HCT116 (cell line): Measurements from ENCODE around the gene CAB39L. TPM values are rescaled to one million over a fixed set of nuclear protein-coding genes. Genes with fewer than 3 reads are reported as not detected.

Experiments used
- ATAC-seq: fragments of 200-7000 bp; cut with Tn5 transposase; 2 replicates; pipeline ENCODE4 v1.9.1; 2020; ENCODE audit warnings: mild to moderate bottlenecking, moderate library complexity
- BruUV-seq: library from RNA; stranded (reverse); fragments of 400-500 nt; replicated peaks from 2 replicates; lab custom pipeline; 2021; lab: Mats Ljungman, UMichigan
- CTCF ChIA-PET: fragments of 300-600 bp; sonication (Branson Sonifier 250); formaldehyde crosslinking; loops from one replicate; lab custom pipeline; 2021; ENCODE audit warnings: antibody characterized with exemption; lab: Charles Lee
- POLR2A ChIA-PET: fragments of 300-600, 350-600 bp; sonication (Branson Sonifier 250); formaldehyde crosslinking; loops from one replicate; lab custom pipeline; 2021; ENCODE audit warnings: antibody characterized with exemption; lab: Charles Lee
- RAD21 ChIA-PET, 2 experiments: fragments of 300-600 bp; sonication (Branson Sonifier 250); formaldehyde crosslinking; loops; one replicate each; lab custom pipeline; 2023; ENCODE audit warnings: low total read pairs in 2 of 2; ENCODE audit not compliant: uncharacterized antibody in 2 of 2, unreplicated experiment in 2 of 2, low non-redundant PET in 1 of 2; lab: Charles Lee
- DNase-seq: peaks from one replicate; pipeline ENCODE4 v3.0.0-alpha.2; 2010; ENCODE audit warnings: low read depth, low spot score
- H2AFZ ChIP-seq: fragments of 200-600 bp; shearing (Covaris generic), sonication (generic); 2 replicates; pipeline ENCODE4 v1.6.1; 2017; ENCODE audit warnings: low read depth, mixed run types, mixed read lengths, antibody characterized with exemption, low read length; ENCODE audit not compliant: poor library complexity, severe bottlenecking
- H3K27ac ChIP-seq: 2 replicates; pipeline ENCODE4 v1.5.1; 2012; ENCODE audit warnings: low read depth, low read length
- H3K27me3 ChIP-seq: fragments of 200-600 bp; sonication (generic); 2 replicates; pipeline ENCODE4 v1.6.1; 2016; ENCODE audit warnings: mixed run types, low read length, mixed read lengths; ENCODE audit not compliant: insufficient read depth
- H3K36me3 ChIP-seq, 2 experiments: fragments of 200-500 bp in 1 of 2; fragments of 200-600 bp in 1 of 2; sonication (Bioruptor generic) in 1 of 2; sonication (generic) in 1 of 2; 2 replicates each; pipeline versions ENCODE4 v1.5.1 to v1.6.1; 2014 to 2016; ENCODE audit warnings: low read length in 2 of 2, inconsistent platforms in 1 of 2, mixed read lengths in 1 of 2, mixed run types in 1 of 2; ENCODE audit not compliant: insufficient read depth in 2 of 2, control insufficient read depth in 1 of 2
- H3K4me1 ChIP-seq, 2 experiments: fragments of 200-600 bp in 1 of 2; sonication (generic) in 1 of 2; 2 replicates each; pipeline versions ENCODE4 v1.5.1 to v1.6.1; 2012 to 2017; ENCODE audit warnings: low read length in 2 of 2, inconsistent platforms in 1 of 2, mild to moderate bottlenecking in 1 of 2, mixed read lengths in 1 of 2, mixed run types in 1 of 2, moderate library complexity in 1 of 2; ENCODE audit not compliant: insufficient read depth in 2 of 2, control insufficient read depth in 1 of 2
- H3K4me2 ChIP-seq: fragments of 200-600 bp; sonication (generic); 2 replicates; pipeline ENCODE4 v1.6.1; 2017; ENCODE audit warnings: mixed run types, low read length, mixed read lengths
- H3K4me3 ChIP-seq, 2 experiments: fragments of 200-600 bp in 1 of 2; sonication (generic) in 1 of 2; replicated peaks in 1 of 2; 2 replicates each; pipeline ENCODE4 v1.5.1; 2011 to 2016; ENCODE audit warnings: low read length in 2 of 2, control low read depth in 1 of 2, low read depth in 1 of 2, mild to moderate bottlenecking in 1 of 2, mixed read lengths in 1 of 2, mixed run types in 1 of 2
- H3K79me2 ChIP-seq: fragments of 200-600 bp; sonication (generic); 2 replicates; pipeline ENCODE4 v1.6.1; 2017; ENCODE audit warnings: mild to moderate bottlenecking, mixed run types, low read length, moderate library complexity, mixed read lengths; ENCODE audit not compliant: insufficient read depth
- H3K9ac ChIP-seq: fragments of 200-600 bp; sonication (generic); 2 replicates; pipeline ENCODE4 v1.6.1; 2016; ENCODE audit warnings: low read length, mixed read lengths
- H3K9me2 ChIP-seq: fragments of 200-600 bp; sonication (generic), shearing (Covaris generic); 2 replicates; pipeline ENCODE4 v1.6.1; 2017; ENCODE audit warnings: mixed run types, mild to moderate bottlenecking, moderate library complexity; ENCODE audit not compliant: insufficient read depth
- H3K9me3 ChIP-seq, 2 experiments: fragments of 200-500 bp in 1 of 2; fragments of 200-600 bp in 1 of 2; sonication (Bioruptor generic) in 1 of 2; sonication (generic) in 1 of 2; 2 replicates each; pipeline ENCODE4 v1.6.1; 2014 to 2017; ENCODE audit warnings: low read length in 2 of 2, mixed read lengths in 2 of 2, inconsistent platforms in 1 of 2, low read depth in 1 of 2, mild to moderate bottlenecking in 1 of 2, mixed run types in 1 of 2, moderate library complexity in 1 of 2; ENCODE audit not compliant: control insufficient read depth in 1 of 2, insufficient read depth in 1 of 2
- H4K20me1 ChIP-seq: fragments of 200-600 bp; sonication (generic), shearing (Covaris generic); 2 replicates; pipeline ENCODE4 v1.6.1; 2017; ENCODE audit warnings: mixed run types, mild to moderate bottlenecking, moderate library complexity; ENCODE audit not compliant: insufficient read depth
- CEBPB ChIP-seq: IDR thresholded peaks from 2 replicates; pipeline ENCODE4 v1.6.1; 2012; ENCODE audit warnings: low read depth
- EZH2 ChIP-seq: fragments of 200-600 bp; sonication (generic); IDR thresholded peaks from 2 replicates; pipeline ENCODE4 v1.6.1; 2017; ENCODE audit warnings: antibody characterized with exemption, mixed run types
- EZH2phosphoT487 ChIP-seq: fragments of 200-600 bp; IDR thresholded peaks from 2 replicates; pipeline ENCODE4 v1.6.1; 2018; ENCODE audit warnings: antibody characterized with exemption, borderline replicate concordance
- POLR2A ChIP-seq: IDR thresholded peaks from 2 replicates; pipeline ENCODE4 v1.7.0; 2011; ENCODE audit warnings: borderline replicate concordance; ENCODE audit not compliant: insufficient read depth, insufficient read length; ENCODE audit errors: extremely low read depth
- POLR2AphosphoS5 ChIP-seq: IDR thresholded peaks from 2 replicates; pipeline ENCODE4 v1.6.1; 2011; ENCODE audit warnings: mild to moderate bottlenecking, low read depth, low read length, moderate library complexity
- RAD21 ChIP-seq: IDR thresholded peaks from 2 replicates; pipeline ENCODE4 v1.6.1; 2012; ENCODE audit warnings: low read depth, mild to moderate bottlenecking
- SP1 ChIP-seq: IDR thresholded peaks from 2 replicates; pipeline ENCODE4 v1.6.1; 2012; ENCODE audit warnings: low read depth
- SRF ChIP-seq: IDR thresholded peaks from 2 replicates; pipeline ENCODE4 v1.6.1; 2012; ENCODE audit warnings: low read depth
- TCF7L2 ChIP-seq: IDR thresholded peaks from 2 replicates; pipeline ENCODE4 v1.7.0; 2011; ENCODE audit warnings: borderline replicate concordance, inconsistent platforms; ENCODE audit not compliant: insufficient read depth, insufficient read length; ENCODE audit errors: extremely low read depth
- ZNF274 ChIP-seq: fragments of 200-500 bp; sonication (Bioruptor generic); IDR thresholded peaks from 2 replicates; pipeline ENCODE4 v1.6.1; 2014; ENCODE audit warnings: mild to moderate bottlenecking, low read depth, low read length, inconsistent platforms
- intact Hi-C: fragments of 100-400 bp; cut with micrococcal nuclease; formaldehyde crosslinking; loops from 2 replicates; pipeline ENCODE4 v1.10.0; 2022
- total RNA-seq: library from RNA; stranded (reverse); gene quantifications from one replicate; pipeline ENCODE4 v1.2.1, GENCODE V29; 2021; ENCODE audit not compliant: unreplicated experiment
- TF ChIP-seq, protein P1 (sequence below): IDR thresholded peaks from 2 replicates; pipeline ENCODE4 v1.6.1; 2011; ENCODE audit warnings: mild to moderate bottlenecking, low read length, moderate library complexity; ENCODE audit not compliant: insufficient replicate concordance; ENCODE audit errors: extremely low read depth
- TF ChIP-seq, protein P2 (sequence below), 3 experiments: fragments of 200-600 bp in 1 of 3; sonication (generic) in 1 of 3; IDR thresholded peaks in 2 of 3; conservative IDR thresholded peaks in 1 of 3; 2 replicates each; pipeline ENCODE4 v1.5.1; 2012 to 2017; ENCODE audit warnings: low read depth in 2 of 3, low read length in 2 of 3, antibody characterized with exemption in 1 of 3, borderline replicate concordance in 1 of 3, control low read depth in 1 of 3, mild to moderate bottlenecking in 1 of 3, mixed read lengths in 1 of 3, mixed run types in 1 of 3, moderate library complexity in 1 of 3; ENCODE audit not compliant: insufficient read depth in 1 of 3
- TF ChIP-seq, protein P3 (sequence below): IDR thresholded peaks from 2 replicates; pipeline ENCODE4 v1.6.1; 2012; ENCODE audit warnings: low read depth

Gene CAB39L
- total RNA-seq, 1 experiment from 2014 or later: 6.1 TPM

DNA sequence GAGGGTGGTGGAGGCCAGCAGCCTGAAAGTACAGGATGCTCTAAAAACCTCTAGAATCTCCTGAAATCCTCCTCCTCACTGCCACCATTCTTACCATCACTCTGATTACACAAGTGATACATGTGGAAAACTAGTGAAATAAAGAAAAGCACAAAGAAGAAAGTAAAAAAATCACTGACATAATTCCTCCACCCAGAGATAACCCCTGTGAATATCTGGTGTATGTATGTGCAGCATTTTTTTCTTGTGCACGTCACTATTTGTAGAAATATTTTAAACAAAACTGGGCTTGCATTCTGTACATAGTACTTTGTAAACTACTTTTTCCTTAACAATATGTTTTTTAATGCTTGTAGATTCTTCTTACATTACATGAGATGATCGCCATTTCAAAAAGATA, 122.9 kb downstream of the CAB39L start:
- H3K4me3 ChIP-seq: no peak overlapping the region
- no peaks in the 10 kb centered on the region for H3K9me3 ChIP-seq
- no peak overlapping the region for H3K27ac ChIP-seq
- H3K79me2 ChIP-seq: no peaks in the 10 kb centered on the region
- H4K20me1 ChIP-seq: no peaks in the 10 kb centered on the region
- CTCF ChIA-PET: no interaction called here
- no peaks in the 10 kb centered on the region for H3K27me3 ChIP-seq
- no peak overlapping the region for H2AFZ ChIP-seq
- no TSS peak for BruUV-seq
- H3K36me3 ChIP-seq: no peaks in the 10 kb centered on the region
- DNase-seq (no peak), ATAC-seq (no peak)
- H3K9me2 ChIP-seq: no peaks in the 10 kb centered on the region
- no peaks in the 10 kb centered on the region for H3K4me1 ChIP-seq
- RAD21 ChIA-PET: no interaction called here
- intact Hi-C loops: loop anchor here (10.0 kb wide), 1 partner anchor 1954 kb away; no protein-coding TSS in a partner anchor
- no peak overlapping the region for H3K4me2 ChIP-seq
- POLR2A ChIA-PET: no interaction called here
- TF ChIP-seq SRF: no peak
- TF ChIP-seq CEBPB: no peak
- H3K9ac ChIP-seq: no peak overlapping the region

DNA sequence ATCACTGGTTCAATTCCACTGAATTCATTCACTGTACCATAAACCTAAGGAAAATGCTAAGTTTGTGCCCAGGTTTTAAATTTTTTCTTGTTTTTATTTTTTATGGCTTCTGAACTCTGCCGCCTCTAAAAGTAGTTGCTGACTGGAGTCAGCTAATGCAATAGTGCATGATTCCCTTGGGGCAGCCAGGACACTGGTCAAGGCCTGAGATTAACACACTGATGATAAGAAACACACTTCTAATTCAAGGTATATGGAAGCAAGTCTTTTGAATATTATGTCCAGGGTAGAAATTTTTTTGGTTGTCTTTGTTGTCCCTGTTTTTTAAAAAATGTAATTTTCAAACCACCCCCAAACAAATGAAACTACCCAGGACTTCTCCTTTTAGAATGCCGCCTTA, 123.9 kb downstream of the CAB39L start:
- peaks cover 0 to 3% of the 10 kb centered on the region in 2 experiments; a peak in 2 of 4 replicates for H3K4me1 ChIP-seq
- DNase-seq: no peak
- ChIA-PET RAD21 (no interaction called here), POLR2A (no interaction called here), CTCF (no interaction called here)
- BruUV-seq: no TSS peak
- no peaks in the 10 kb centered on the region for H3K9me2 ChIP-seq
- H3K4me2 ChIP-seq: no peak overlapping the region
- no peak overlapping the region for H3K9ac ChIP-seq
- H3K4me3 ChIP-seq: no peak overlapping the region
- H2AFZ ChIP-seq: no peak overlapping the region
- H4K20me1 ChIP-seq: no peaks in the 10 kb centered on the region
- no peaks in the 10 kb centered on the region for H3K9me3 ChIP-seq
- ATAC-seq: no peak
- no peaks in the 10 kb centered on the region for H3K27me3 ChIP-seq
- H3K79me2 ChIP-seq: no peaks in the 10 kb centered on the region
- H3K27ac ChIP-seq: no peak overlapping the region
- intact Hi-C loops: loop anchor here (10.0 kb wide), 1 partner anchor 1955 kb away; no protein-coding TSS in a partner anchor
- no peaks in the 10 kb centered on the region for H3K36me3 ChIP-seq
- TF ChIP-seq, protein P1, sequence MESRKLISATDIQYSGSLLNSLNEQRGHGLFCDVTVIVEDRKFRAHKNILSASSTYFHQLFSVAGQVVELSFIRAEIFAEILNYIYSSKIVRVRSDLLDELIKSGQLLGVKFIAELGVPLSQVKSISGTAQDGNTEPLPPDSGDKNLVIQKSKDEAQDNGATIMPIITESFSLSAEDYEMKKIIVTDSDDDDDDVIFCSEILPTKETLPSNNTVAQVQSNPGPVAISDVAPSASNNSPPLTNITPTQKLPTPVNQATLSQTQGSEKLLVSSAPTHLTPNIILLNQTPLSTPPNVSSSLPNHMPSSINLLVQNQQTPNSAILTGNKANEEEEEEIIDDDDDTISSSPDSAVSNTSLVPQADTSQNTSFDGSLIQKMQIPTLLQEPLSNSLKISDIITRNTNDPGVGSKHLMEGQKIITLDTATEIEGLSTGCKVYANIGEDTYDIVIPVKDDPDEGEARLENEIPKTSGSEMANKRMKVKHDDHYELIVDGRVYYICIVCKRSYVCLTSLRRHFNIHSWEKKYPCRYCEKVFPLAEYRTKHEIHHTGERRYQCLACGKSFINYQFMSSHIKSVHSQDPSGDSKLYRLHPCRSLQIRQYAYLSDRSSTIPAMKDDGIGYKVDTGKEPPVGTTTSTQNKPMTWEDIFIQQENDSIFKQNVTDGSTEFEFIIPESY: no peak
- TF ChIP-seq ZNF274: no peak
- no peak for TF ChIP-seq EZH2
- no peak for TF ChIP-seq EZH2phosphoT487
- no peak for TF ChIP-seq CEBPB
- TF ChIP-seq, protein P2, sequence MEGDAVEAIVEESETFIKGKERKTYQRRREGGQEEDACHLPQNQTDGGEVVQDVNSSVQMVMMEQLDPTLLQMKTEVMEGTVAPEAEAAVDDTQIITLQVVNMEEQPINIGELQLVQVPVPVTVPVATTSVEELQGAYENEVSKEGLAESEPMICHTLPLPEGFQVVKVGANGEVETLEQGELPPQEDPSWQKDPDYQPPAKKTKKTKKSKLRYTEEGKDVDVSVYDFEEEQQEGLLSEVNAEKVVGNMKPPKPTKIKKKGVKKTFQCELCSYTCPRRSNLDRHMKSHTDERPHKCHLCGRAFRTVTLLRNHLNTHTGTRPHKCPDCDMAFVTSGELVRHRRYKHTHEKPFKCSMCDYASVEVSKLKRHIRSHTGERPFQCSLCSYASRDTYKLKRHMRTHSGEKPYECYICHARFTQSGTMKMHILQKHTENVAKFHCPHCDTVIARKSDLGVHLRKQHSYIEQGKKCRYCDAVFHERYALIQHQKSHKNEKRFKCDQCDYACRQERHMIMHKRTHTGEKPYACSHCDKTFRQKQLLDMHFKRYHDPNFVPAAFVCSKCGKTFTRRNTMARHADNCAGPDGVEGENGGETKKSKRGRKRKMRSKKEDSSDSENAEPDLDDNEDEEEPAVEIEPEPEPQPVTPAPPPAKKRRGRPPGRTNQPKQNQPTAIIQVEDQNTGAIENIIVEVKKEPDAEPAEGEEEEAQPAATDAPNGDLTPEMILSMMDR (IDR thresholded peaks at IDR 0.05 in 2 of 3, conservative IDR thresholded peaks at IDR 0.05 in 1 of 3; ENCODE audit: borderline replicate concordance in 1 of 3, insufficient read depth in 1 of 3, low read depth in 2 of 3, low read length in 2 of 3): no peak
- TF ChIP-seq SP1: no peak
- no peak for TF ChIP-seq POLR2A
- no peak for TF ChIP-seq RAD21
- TF ChIP-seq, protein P3, sequence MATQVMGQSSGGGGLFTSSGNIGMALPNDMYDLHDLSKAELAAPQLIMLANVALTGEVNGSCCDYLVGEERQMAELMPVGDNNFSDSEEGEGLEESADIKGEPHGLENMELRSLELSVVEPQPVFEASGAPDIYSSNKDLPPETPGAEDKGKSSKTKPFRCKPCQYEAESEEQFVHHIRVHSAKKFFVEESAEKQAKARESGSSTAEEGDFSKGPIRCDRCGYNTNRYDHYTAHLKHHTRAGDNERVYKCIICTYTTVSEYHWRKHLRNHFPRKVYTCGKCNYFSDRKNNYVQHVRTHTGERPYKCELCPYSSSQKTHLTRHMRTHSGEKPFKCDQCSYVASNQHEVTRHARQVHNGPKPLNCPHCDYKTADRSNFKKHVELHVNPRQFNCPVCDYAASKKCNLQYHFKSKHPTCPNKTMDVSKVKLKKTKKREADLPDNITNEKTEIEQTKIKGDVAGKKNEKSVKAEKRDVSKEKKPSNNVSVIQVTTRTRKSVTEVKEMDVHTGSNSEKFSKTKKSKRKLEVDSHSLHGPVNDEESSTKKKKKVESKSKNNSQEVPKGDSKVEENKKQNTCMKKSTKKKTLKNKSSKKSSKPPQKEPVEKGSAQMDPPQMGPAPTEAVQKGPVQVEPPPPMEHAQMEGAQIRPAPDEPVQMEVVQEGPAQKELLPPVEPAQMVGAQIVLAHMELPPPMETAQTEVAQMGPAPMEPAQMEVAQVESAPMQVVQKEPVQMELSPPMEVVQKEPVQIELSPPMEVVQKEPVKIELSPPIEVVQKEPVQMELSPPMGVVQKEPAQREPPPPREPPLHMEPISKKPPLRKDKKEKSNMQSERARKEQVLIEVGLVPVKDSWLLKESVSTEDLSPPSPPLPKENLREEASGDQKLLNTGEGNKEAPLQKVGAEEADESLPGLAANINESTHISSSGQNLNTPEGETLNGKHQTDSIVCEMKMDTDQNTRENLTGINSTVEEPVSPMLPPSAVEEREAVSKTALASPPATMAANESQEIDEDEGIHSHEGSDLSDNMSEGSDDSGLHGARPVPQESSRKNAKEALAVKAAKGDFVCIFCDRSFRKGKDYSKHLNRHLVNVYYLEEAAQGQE: no peak
- no peak for TF ChIP-seq TCF7L2
- no peak for TF ChIP-seq POLR2AphosphoS5
